ENCODE measurements around the gene KCNN3.

Gene KCNN3

GRCh38 chr1:154758346-154758745 is 111.7 kb downstream of the KCNN3 start:
- TF ChIP-seq POLR2A (IDR thresholded peaks at IDR 0.05; ENCODE audit: low read length) (no peak), GATA1 (IDR thresholded peaks at IDR 0.05; ENCODE audit: low read depth, low read length) (no peak)
- DNase-seq = no peak

GRCh38 chr1:154756793-154757548 is 113.1 kb downstream of the KCNN3 start:
- DNase-seq = no peak
- TF ChIP-seq GATA1 (IDR thresholded peaks at IDR 0.05; ENCODE audit: low read depth, low read length) (no peak), POLR2A (IDR thresholded peaks at IDR 0.05; ENCODE audit: low read length) (no peak)

GRCh38 chr1:154755858-154756730 is 114.0 kb downstream of the KCNN3 start:
- no peak for DNase-seq
- no peak for TF ChIP-seq POLR2A (IDR thresholded peaks at IDR 0.05; ENCODE audit: low read length)
- TF ChIP-seq GATA1 (IDR thresholded peaks at IDR 0.05; ENCODE audit: low read depth, low read length) = no peak

GRCh38 chr1:154753426-154753825 is 116.7 kb downstream of the KCNN3 start:
- DNase-seq = no peak
- no peak for TF ChIP-seq POLR2A (IDR thresholded peaks at IDR 0.05; ENCODE audit: low read length)
- no peak for TF ChIP-seq GATA1 (IDR thresholded peaks at IDR 0.05; ENCODE audit: low read depth, low read length)

GRCh38 chr1:154752273-154753030 is 117.6 kb downstream of the KCNN3 start:
- no peak for TF ChIP-seq POLR2A (IDR thresholded peaks at IDR 0.05; ENCODE audit: low read length)
- no peak for TF ChIP-seq GATA1 (IDR thresholded peaks at IDR 0.05; ENCODE audit: low read depth, low read length)
- DNase-seq = peak; percentile 12 to 13

GRCh38 chr1:154751690-154752089 is 118.4 kb downstream of the KCNN3 start:
- TF ChIP-seq GATA1 (IDR thresholded peaks at IDR 0.05; ENCODE audit: low read depth, low read length) = no peak
- TF ChIP-seq POLR2A (IDR thresholded peaks at IDR 0.05; ENCODE audit: low read length) = no peak
- no peak for DNase-seq

GRCh38 chr1:154750681-154751665 is 119.1 kb downstream of the KCNN3 start:
- DNase-seq = no peak
- no peak for TF ChIP-seq POLR2A (IDR thresholded peaks at IDR 0.05; ENCODE audit: low read length)
- TF ChIP-seq GATA1 (IDR thresholded peaks at IDR 0.05; ENCODE audit: low read depth, low read length) = no peak

GRCh38 chr1:154749078-154749760 is 120.9 kb downstream of the KCNN3 start:
- DNase-seq = peak; percentile 19 to 44
- TF ChIP-seq POLR2A (IDR thresholded peaks at IDR 0.05; ENCODE audit: low read length) (no peak), GATA1 (IDR thresholded peaks at IDR 0.05; ENCODE audit: low read depth, low read length) (no peak)

GRCh38 chr1:154748405-154748775 is 121.7 kb downstream of the KCNN3 start:
- DNase-seq = no peak

GRCh38 chr1:154747740-154748404 is 122.2 kb downstream of the KCNN3 start:
- no peak for TF ChIP-seq POLR2A (IDR thresholded peaks at IDR 0.05; ENCODE audit: low read length)
- no peak for DNase-seq

More at GRCh38 chr1:154748405-154748775, 121.7 kb downstream of the KCNN3 start:
- TF ChIP-seq POLR2A (IDR thresholded peaks at IDR 0.05; ENCODE audit: low read length) (no peak), GATA1 (IDR thresholded peaks at IDR 0.05; ENCODE audit: low read depth, low read length) (no peak)

GRCh38 chr1:154747380-154747739 is 122.7 kb downstream of the KCNN3 start:
- DNase-seq = no peak
- TF ChIP-seq POLR2A (IDR thresholded peaks at IDR 0.05; ENCODE audit: low read length) (no peak), GATA1 (IDR thresholded peaks at IDR 0.05; ENCODE audit: low read depth, low read length) (no peak)
